NCI-H187 treated with DMSO at 0.1 percent for 48 hours (cell line): ENCODE results near the gene KDM3B.
"Not testable (repeated sequence)": the region's sequence is repeated elsewhere in the genome, so short reads cannot be mapped to it uniquely, and the experiment has no call there.

Experiments
- DNase-seq: peaks from one replicate; lab custom pipeline; 2025; lab: John Stamatoyannopoulos, UW

KDM3B gene

DNA sequence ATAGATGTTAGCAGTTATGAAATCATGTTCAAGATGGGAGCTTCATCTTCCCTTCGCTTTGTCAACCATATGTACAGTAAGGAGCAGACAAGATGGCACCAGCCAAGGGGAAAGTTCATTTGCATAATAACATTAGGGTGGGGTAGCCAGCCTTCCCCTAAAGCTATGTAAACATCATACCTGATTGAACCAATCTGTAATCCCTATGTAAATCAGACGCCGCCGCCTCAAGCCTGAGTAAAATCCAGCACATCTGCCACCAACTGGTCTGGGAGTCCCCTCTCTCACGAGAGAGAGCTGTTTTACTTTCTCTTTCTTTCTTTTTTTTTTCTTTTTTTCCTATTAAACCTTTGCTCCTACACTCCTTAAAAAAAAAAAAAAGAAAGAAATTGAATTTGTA is 55.5 kb downstream of the KDM3B start:
- DNase-seq: no peak

DNA sequence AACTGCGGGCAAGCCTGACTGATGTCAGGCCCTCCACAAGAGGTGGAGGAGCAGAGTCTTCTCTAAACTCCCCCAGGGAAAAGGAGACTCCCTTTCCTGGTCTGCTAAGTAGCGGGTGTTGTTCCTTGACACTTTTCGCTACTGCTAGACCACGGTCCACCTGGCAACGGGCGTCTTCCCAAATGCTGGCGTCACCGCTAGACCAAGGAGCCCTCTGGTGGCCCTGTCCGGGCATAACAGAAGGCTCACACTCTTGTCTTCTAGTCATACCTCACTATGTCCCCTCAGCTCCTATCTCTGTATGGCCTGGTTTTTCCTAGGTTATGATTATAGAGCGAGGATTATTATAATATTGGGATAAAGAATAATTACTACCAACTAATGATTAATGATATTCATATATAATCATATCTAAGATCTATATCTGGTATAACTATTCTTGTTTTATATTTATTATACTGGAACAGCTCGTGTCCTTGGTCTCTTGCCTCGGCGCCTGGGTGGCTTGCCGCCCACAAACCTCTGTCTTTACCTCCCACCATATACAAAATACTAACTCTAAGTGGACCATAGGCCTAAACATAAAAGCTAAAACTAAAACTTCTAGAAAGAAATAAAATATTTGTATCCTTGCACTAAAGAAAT is 58.6 kb downstream of the KDM3B start:
- DNase-seq: not testable (repeated sequence)

DNA sequence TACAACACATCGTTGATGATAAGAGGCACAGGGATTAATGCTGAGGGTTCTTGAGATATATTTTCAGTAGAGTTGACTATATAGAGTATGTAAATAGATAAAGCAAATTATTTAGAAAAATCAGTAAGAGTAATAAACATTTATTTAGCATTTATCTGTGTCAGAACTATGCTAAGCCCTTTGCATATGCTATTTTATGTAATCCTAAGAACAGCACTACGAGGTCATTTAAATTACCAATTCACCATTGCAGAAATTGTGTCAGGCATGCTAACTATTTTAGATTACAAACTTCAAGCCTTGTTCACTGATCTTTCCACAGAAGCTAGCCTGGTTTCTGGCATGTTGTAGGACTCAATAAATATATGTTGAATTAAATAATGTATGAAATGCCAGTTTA is 66.0 kb downstream of the KDM3B start:
- DNase-seq: no peak

DNA sequence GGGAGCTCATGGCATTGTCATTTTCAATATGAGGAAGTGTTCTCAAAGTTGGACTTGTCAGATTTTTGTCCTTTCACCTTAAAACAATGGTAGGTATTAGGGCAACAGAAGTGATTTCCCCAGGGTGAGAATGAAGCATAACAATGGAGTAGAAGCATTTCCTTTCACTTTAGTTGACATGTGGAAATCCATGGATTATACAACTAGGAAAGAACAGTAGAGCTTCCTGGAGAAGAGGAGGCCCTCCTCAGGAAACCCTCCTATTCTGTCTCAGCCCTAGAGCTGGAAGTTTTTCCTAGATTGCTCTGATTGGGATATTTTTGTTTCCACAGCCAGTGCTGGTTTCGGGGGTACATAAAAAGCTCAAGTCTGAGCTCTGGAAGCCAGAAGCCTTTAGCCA is 72.6 kb downstream of the KDM3B start:
- DNase-seq: no peak

DNA sequence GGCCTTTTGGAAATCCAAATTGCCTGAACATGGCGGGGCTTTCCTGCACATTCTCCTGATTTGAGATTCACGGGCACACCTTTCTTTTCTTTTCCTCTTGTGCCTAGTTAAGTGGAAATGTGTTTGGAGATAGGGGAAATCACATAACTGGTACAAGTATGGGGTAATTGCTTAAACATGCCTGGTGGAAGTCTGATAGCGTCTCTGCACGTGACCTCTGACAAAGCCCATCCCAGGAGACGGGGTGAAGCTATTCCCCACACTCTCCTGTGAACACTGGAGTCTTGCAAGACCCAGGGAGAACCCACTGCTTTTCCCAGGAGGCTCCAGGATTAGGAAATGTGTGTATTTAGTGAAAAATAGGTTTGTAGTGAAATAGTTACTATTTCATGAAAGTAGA is 83.5 kb downstream of the KDM3B start:
- no peak for DNase-seq

DNA sequence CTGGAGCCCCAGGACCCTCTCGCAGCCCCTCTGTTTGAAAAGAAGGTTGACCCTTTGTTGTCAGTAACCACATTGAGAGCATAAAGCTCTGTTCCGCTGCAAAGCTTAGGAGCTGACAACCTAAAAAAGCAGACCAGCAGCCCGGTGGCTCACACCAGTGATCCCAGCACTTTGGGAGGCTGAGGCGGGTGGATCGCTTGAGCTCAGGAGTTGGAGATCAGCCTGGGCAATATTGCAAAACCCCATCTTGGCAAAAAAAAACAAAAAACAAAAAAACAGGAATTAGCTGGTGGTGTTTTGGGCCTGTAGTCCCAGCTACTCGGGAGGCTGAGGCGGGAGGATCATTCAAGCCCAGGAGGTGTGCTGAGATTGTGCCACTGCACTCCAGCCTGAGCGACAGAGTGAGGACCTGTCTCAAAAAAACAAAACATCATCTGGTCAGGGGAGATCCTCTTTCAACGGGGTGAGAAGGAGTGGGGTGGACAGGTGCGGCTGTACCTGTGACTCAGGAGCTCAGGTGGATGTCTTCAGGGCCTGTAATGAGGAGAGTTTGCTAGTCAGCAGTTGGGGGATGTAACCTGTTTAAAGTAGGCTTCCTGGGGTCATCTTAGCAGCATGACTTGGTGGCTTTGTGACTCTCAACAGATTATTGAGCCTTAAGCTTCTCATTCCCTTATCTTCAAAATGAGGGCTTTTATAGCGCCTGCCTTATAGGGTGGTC is 85.7 kb downstream of the KDM3B start:
- DNase-seq: no peak

DNA sequence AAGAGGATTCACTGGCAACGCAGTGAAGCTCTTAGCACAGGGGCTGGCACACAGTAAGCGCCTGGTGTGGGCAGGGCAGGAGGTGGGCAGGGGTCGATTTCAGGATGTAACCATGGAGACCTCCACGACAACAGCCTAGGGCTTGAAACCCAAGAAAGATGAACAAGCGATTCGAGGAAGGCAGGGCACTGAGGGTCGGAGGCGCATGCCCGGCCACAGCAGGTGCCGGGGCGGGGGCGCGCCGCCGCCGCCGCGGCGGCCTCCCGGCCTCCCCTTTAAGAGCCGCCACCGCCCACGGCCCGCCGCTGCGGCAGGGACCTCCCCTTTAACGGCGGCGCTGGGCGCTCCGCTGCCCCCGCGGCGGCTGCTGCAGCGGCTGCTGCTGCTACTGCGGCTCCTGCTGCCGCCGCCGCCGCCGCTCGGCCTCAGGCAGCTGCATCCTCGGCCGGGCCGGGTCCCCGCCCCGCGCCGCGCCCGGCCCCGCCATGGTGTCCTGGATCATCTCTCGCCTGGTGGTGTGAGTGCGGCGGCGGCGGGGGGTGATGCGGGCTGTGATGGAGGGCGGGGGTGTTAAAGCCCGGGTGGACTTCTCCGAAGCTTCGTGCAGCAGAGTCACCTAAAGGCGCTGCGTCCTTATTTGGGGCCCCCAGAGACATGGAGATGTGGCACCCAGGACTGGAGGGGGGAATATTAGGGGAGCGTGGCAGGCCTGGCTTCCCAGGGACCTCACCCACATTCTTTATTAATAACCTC is 86.4 kb downstream of the KDM3B start, which contains the start of gene REEP2:
REEP2 (plus strand) TSS at position 334 of the 753 bp plus-strand sequence; CDS start at position 486, 152 bp downstream.
- no peak for DNase-seq

DNA sequence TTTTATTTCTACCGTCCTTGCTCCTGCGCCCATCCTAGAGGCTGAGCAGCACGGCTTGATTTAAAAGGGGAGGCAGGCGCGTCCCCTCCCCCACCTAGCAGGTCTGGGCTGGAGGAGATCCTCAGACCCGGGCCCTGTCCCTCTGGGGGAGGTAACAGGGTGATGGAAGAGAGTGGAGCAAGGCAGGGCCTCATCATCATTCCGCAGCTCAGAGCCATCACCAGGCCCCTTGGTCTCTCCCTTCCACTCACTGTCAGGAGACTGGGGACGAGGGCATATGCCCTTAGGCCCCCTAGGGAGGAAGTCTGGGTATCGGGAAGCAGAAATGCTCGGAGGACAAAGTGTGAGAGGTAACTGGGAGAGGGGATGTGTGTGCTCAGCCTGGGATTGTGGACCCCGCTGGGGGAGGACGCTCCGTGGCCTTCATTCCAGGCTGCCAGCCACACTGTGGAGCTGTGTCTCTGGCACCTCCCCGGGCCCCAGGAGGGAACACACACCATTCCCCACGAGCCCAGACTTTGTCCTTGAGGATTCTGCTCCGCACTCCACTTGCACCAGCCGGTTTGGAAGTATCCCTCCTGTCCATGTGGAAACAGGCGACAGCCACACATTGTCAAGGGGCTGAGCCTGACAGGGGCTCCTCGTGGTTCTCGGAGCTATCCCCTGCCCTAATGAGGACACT is 87.1 kb downstream of the KDM3B start:
- no peak for DNase-seq

DNA sequence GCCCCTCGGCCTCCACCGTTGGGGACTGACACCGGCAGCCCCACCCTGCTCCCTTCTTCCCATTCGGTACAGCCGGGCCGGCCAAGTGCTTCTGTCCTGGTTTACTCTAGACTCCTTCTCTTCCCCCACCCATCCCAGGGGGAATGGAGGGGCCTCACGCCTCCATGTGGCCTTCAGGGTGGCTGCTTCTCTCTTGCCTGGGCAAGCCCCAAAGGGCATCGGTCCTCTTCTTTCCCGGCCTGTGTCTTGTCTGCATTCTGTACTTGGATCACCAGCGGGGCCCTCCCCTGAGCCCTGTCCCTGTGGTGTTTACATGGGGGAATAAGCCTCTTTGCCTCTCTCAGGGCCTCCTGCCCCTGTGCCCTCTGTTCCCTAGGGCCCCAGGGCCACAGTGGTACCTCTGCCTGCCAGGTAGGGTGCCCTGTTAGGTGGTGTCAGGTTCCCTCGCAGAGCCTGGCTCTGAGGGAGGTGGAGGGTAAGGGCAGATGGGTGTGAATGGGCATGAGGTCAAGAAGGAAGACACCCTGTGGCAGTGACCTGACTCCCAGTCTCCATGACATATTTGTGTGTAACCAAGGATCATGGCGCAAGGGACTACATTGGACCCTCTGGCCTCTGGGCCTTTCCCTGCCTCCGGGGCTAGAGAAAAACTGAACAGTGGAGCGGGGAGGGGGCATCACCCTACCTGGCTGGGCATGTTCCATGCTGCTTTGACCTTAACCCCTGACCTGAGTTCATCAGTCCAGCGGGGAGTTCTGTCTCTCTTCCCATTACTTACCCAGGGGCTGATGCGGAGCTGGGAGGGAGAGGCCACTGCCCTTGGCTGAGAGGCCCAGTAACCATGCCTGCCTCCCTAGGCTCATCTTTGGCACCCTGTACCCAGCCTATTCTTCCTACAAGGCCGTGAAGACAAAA is 87.9 kb downstream of the KDM3B start:
- no peak for DNase-seq

DNA sequence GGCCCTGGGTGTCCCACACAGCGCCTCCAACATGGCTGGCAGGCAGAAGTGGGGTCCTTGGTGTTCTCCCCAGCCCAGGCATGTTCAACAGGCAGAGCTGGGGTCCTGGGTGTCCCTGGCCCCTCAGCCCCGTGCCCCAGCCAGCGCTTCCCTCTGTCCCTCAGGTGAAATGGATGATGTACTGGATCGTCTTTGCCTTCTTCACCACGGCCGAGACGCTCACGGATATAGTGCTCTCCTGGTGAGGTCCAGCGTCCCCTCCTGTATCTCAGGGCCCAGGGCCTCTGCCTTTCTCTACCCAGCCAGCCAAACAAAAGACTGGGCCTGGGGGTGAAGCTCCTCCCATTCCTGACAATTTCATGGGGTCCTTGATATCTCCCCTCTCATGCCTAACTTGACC is 88.7 kb downstream of the KDM3B start:
- no peak for DNase-seq

DNA sequence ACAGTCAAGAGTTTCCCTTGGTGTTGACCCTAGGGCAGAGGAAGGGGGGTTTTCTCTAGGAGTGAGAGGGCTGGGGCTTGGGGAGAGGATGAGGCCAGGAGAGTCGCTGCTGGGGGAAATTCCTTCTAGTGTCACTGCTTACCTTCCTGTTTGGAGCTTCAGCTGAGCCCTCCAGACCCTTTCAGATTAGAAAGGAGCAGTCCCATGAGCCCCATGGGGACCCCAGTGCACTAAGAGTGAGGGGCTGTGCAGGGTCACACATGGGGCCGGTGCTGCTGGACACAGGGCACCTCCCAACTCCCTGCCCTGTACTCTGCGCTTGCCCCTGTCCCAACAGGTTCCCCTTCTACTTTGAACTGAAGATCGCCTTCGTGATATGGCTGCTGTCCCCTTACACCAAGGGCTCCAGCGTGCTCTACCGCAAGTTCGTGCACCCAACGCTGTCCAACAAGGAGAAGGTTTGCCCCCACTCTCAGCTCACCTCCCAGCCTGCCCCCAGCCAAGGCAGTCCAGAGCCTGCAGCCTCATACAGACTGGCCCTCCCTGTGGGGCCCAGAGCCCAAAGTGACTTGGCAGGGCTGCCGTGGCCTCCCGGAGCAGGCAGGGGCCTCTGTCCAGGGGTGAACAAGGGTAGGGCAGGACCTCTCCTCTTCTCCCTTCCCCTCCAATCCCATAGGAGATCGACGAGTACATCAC is 91.7 kb downstream of the KDM3B start:
- DNase-seq: no peak

DNA sequence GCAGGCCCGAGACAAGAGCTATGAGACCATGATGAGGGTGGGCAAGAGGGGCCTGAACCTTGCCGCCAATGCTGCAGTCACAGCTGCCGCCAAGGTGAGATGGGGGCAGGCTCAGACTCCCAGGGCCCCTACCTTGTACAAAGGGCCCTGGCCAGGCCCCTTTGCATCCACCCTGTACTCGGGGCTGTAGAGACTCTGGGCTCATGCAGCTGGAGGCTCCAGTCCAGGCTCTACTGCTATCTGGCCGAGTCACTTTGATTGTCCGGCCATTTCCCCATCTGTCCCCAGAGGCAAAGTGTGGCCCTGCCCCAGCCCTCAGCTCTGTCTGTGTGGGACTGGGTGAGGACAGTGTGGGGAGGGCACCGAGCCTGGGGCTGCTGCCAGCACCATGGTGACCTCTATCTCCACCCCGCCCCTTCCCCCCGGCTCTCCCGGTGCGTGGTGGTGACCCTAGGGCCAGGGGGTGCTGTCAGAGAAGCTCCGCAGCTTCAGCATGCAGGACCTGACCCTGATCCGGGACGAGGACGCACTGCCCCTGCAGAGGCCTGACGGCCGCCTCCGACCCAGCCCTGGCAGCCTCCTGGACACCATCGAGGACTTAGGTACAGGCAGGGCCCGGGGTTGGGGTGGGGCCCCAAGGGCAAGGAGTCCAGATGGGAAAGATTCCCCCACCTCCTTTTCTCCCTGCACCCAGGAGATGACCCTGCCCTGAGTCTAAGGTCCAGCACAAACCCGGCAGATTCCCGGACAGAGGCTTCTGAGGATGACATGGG is 92.5 kb downstream of the KDM3B start:
- DNase-seq: no peak

DNA sequence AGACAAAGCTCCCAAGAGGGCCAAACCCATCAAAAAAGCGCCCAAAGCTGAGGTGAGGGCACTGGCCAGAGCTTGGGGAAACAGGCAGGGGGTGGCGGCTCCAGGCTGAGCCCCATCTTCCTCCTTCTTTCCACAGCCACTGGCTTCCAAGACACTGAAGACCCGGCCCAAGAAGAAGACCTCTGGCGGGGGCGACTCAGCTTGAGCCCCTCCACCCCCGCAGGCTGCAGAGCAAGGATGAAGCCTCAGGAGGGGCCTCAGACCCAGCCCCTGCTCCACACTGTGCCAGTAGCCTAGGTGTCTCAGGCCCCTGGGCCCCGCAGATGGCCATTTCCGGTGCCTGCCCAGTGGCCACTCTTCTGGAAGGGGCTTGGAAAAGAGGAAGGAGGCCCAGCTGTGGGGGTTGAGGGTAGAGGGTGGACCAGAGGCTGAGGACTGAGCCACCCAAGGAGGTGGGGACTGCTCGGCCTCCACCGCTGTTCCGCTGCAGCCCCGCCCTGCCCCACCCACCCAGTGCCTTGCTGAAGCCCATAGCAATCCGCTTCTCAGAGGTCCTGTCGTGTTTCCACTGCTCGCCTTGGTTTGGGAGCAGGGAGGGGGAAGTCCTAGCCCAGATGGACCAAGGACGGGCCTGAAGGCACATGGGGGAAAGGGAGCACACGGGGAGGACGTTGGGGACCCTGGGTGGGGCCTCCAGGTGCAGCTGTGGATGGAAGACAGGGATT is 93.2 kb downstream of the KDM3B start:
- no peak for DNase-seq

DNA sequence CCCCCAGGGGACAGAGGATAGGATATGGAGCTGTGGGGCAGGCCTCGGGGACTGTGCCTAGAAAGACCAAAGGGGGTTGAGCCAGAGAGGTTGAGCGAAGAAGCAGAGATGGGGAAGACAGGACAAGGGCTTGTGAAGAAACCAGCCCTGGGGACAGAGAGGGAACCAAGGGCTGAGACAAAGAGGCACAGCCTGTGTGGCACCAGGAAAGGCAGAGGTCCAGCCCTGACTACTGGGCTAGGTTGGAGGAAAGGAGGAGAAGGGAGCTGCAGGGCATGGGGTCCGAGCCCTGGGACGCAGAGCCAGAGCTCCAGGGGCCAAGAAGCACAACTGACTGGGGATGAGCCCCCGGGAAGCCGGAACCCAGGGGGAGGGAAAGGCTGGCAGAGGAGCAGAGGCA is 95.6 kb downstream of the KDM3B start:
- DNase-seq: no peak

DNA sequence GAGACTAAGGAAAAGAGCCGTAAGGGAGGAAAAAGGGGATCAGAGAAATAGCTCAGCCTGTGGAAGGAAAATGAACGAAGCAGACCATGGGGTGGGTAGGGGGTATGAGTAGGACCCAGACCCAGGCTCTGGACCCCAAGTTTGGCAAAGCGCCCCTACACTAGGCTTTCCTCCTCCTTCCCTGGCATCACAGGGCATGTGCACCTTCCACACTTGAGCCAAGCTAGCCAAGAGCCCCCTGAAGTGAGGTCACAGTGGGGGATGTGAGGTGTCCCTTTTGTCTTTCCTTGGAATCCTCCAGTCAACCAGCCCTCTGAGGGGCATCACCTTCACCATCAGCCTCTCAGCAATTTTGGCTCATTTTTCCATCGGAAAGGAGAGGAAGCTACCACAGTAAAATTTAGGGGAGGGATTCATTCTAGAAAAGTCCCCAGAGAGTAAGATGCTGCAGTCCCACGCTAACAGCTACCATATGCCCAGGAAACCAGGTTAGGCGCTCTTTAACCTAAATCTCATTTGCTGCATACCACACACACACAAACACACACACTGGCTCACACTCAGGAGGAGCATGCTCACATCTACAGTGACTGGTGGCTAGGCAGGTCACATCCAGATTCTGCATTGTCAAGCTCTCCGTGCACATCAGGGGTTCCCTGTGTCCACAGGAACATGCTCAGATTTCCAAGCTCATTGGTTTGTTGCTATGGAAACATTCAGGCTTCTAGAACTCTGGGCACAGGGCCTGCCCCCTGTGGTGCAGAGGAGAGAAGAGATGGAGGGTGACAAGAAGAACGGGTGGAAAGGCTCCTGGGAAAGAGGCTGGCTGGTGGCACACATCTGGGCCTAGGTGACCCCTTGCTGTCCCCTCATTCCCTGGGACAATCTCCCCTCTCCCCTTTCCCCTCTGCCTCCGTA is 96.3 kb downstream of the KDM3B start:
- peak; percentile 47 for DNase-seq

DNA sequence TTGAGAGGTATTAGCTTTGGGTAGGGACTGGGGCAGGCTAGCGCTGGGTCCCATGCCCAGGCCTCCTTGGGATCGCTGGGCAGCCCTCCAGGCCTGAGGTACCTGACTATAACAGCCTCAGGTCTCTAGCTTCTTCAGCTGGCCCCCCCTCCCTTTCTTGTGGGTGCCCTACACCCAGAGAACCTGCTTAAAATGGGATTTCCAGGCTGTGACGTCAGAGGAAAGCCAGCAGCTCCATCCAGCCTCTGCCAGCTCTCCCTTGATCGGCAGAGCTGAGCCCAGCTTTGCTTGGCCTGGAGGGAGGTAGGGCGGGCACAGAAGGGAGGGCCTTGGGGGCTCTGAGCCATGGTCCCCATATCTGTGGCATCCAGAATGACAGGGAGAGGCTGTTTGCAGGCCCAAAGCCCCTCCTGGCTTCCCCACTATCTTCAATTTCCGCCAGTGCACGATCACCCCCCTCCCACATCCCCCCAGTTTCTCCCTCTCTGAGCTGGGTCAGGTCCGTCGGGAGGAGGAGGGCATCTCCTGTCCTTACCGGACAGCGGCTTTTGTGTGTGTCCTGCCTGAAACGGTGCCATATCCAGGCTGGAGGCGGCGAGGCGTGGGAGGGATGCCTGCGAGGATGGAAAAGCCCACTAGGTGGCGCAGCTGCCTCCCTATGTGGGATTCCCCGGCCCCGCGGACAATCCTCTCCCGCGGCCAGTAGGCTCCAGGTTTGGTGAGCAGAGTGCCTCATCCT is 97.2 kb downstream of the KDM3B start:
- DNase-seq: peak; percentile 20

DNA sequence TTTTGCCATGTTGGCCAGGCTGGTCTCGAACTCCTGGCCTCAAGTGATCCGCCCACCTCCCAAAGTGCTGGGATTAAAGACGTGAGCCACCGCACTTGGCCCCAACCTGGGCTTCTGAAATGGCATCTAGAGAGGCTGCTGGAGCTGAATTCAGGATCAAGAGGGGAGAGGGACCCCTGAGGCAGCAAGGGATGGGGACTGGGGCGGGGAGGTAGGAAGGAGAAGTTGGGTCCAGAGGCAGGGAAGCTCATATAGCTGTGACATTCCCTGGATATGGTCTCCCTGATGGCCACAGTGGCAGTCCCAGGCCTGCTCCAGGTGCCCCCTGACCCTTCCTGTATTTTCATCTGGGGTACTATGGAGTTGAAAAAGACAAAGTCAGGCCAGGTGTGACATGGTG is 98.5 kb downstream of the KDM3B start:
- no peak for DNase-seq

DNA sequence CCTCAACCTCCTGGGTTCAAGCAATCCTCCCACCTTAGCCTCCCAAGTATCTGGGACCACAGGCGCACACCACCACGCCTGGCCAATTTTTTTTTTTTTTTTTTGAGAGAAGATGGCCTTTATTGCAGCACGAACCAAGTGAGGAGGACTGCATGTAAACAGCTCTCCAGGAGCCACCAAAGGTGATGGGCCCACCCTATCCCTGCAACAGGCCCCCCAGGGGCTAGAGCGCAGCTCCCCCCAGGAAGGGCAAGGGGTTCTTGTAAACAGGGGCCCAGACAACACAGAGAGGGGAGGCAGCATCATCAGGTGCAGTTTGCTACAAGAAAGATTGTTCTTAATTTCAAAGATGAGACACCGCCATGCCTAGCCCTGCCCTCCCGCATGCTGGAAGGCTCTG is 100.2 kb downstream of the KDM3B start:
- DNase-seq: no peak
